ENCODE data around the gene NPM3. TPM values are rescaled to one million over a fixed set of nuclear protein-coding genes. Genes with fewer than 3 reads are reported as not detected.
"Not testable (repeated sequence)": the region's sequence is repeated elsewhere in the genome, so short reads cannot be mapped to it uniquely, and the experiment has no call there.

NPM3 gene
- total and polyA plus RNA-seq, 2 of the 13 experiments (the other 11 are each of a cell fraction or from before 2014, with no cell fraction given) = 47.6 to 129 TPM

GRCh38 chr10:101789686-101790085 is 6.4 kb upstream of the NPM3 start:
- Histone ChIP-seq H3K79me2 (ENCODE audit: insufficient read depth, low read length) (no peaks in the 10 kb centered on the region), H3K27ac (ENCODE audit: extremely low read length, insufficient read depth, low read length) (no peak overlapping the region), H3K4me1 (ENCODE audit: insufficient read depth, low read length) (no peaks in the 10 kb centered on the region), H3K4me3 (replicated peaks in 1 of 3; ENCODE audit: insufficient read depth in 1 of 3, low read depth in 2 of 3, low read length in 3 of 3) (no peak overlapping the region), H4K20me1 (ENCODE audit: insufficient read depth, low read length) (no peaks in the 10 kb centered on the region), H3K9me3 (ENCODE audit: low read length) (no peaks in the 10 kb centered on the region), H3K27me3 (ENCODE audit: control insufficient read depth in 1 of 2, insufficient read depth in 2 of 2, low read length in 2 of 2) (no peaks in the 10 kb centered on the region), H2AFZ (ENCODE audit: low read length) (no peak overlapping the region), H3K9ac (ENCODE audit: insufficient read depth, low read depth, low read length) (no peak overlapping the region), H3K36me3 (replicated peaks in 1 of 2; ENCODE audit: control insufficient read depth in 1 of 2, insufficient read depth in 2 of 2, low read length in 2 of 2) (peaks cover 17 to 50% of the 10 kb centered on the region in 2 experiments), H3K4me2 (ENCODE audit: low read depth, low read length) (no peak overlapping the region)
- TF ChIP-seq ZSCAN22 (CRISPR knock-in tag; IDR thresholded peaks at IDR 0.05) = no peak
- TF ChIP-seq IKZF4 (CRISPR knock-in tag; IDR thresholded peaks at IDR 0.05; ENCODE audit: borderline replicate concordance, low read depth, not compliant biosample characterization) = no peak
- TF ChIP-seq ATF4 (CRISPR knock-in tag; IDR thresholded peaks at IDR 0.05) = peak in 1 of 2 experiments; percentile 79; a peak in 2 of 4 replicates
- ATAC-seq (no peak), FAIRE-seq (no peak), DNase-seq (ENCODE audit: low spot score) (no peak)
- WGBS (ENCODE audit: low lambda C conversion rate) = 97% methylated on average over 7 of the region's 7 CpGs
- intact Hi-C loops (cut with micrococcal nuclease; ENCODE audit: unreplicated experiment) (no loop called here), in situ Hi-C loops (cut with HindIII; ENCODE audit: extremely low pct_ligation_motif_present, low pct_unique_long_range_greater_than_20kb) (no loop called here)
- POLR2A ChIA-PET = no interaction called here
- BruUV-seq (replicated peaks) = no TSS peak
- CTCF ChIA-PET (ENCODE audit: low intra/inter-chr PET ratio, low total read pairs) = no interaction called here

- H3K4me3 ChIP-seq (replicated peaks in 1 of 3; ENCODE audit: insufficient read depth in 1 of 3, low read depth in 2 of 3, low read length in 3 of 3); H3K4me2 ChIP-seq (ENCODE audit: low read depth, low read length); H4K20me1 ChIP-seq (ENCODE audit: insufficient read depth, low read length); intact Hi-C loops (cut with micrococcal nuclease; ENCODE audit: unreplicated experiment); H3K27ac ChIP-seq (ENCODE audit: extremely low read length, insufficient read depth, low read length); BruUV-seq (replicated peaks); FAIRE-seq; CTCF ChIA-PET (ENCODE audit: low intra/inter-chr PET ratio, low total read pairs); H3K9me3 ChIP-seq (ENCODE audit: low read length); H3K9ac ChIP-seq (ENCODE audit: insufficient read depth, low read depth, low read length); in situ Hi-C loops (cut with HindIII; ENCODE audit: extremely low pct_ligation_motif_present, low pct_unique_long_range_greater_than_20kb); H3K79me2 ChIP-seq (ENCODE audit: insufficient read depth, low read length); POLR2A ChIA-PET; ATAC-seq; H2AFZ ChIP-seq (ENCODE audit: low read length); DNase-seq (ENCODE audit: low spot score); H3K4me1 ChIP-seq (ENCODE audit: insufficient read depth, low read length); H3K27me3 ChIP-seq (ENCODE audit: control insufficient read depth in 1 of 2, insufficient read depth in 2 of 2, low read length in 2 of 2): not testable (repeated sequence)
- 98% methylated on average over 9 of the region's 9 CpGs for WGBS (ENCODE audit: low lambda C conversion rate)
- peaks cover 15 to 46% of the 10 kb centered on the region in 2 experiments for H3K36me3 ChIP-seq (replicated peaks in 1 of 2; ENCODE audit: control insufficient read depth in 1 of 2, insufficient read depth in 2 of 2, low read length in 2 of 2)
Measured at GRCh38 chr10:101789231-101789630, 6.0 kb upstream of the NPM3 start.

Measured in HepG2 (cell line).